ENCODE results near the gene FMNL2. TPM values are rescaled to one million over a fixed set of nuclear protein-coding genes. Genes with fewer than 3 reads are reported as not detected.

FMNL2 gene
- total and polyA plus RNA-seq, 2 of the 4 experiments (the other 2 are of a cell fraction): 10.9 to 11.4 TPM

DNA sequence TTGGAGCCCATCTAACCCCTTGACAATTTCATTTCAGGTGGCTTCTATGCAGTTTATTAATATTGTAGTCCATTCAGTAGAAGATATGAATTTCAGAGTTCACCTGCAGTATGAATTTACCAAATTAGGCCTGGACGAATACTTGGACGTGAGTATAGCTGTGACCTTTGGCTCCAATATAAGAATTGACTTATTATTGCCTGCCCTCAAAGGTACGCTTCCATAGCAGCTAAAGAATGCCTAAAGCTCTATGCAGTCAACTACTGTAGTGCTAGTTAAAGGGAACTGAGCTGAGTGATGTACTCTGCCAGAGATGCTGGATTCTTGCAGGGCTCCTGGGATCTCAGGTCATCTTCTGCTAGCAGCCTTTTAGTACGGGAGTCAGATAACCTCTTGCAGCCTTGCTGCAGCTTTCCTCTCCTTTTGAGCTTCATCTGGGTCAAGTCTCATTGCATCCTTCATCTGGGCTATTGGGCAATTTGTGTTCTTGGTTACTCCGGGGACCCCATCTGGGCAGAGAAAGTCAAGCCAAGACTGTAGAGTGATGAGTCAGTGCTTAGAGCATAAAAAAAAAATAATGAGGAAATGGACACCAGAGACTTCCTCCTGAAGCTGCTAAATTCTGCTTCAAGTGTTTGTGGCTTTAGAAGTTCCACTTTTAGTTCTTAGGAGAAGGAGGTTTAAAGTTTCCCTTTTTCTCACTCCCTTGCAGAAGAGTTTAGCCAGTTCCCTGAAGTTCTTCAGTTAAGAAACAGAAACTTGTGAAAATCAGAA is 276.7 kb downstream of the FMNL2 start:
- peak overlapping the region; percentile 25 for H2AFZ ChIP-seq (replicated peaks; ENCODE audit: low read length, poor library complexity)
- ChIA-PET POLR2A (ENCODE audit: unreplicated experiment) (no interaction called here), CTCF (interaction anchor here (0.5 to 0.9 kb wide), 5 partner anchors 99 to 974 kb away, joined by 3 to 5 read pairs (median 3); no protein-coding TSS in a partner anchor)
- H4K91ac ChIP-seq (ENCODE audit: insufficient read depth, low read depth, low read length): no peak overlapping the region
- H2AK9ac ChIP-seq (replicated peaks; ENCODE audit: low read depth, low read length, poor library complexity): no peak overlapping the region
- H3K14ac ChIP-seq (replicated peaks; ENCODE audit: low read depth, low read length): no peak overlapping the region
- H2BK20ac ChIP-seq (ENCODE audit: low read depth, low read length): no peak overlapping the region
- dilution Hi-C loops (cut with HindIII; ENCODE audit: low sequenced_read_pairs, unreplicated experiment) (no loop called here), in situ Hi-C loops (cut with MboI; ENCODE audit: low sequenced_read_pairs) (no loop called here), intact Hi-C loops (cut with micrococcal nuclease) (loop anchor here (1.0 to 5.0 kb wide), 2 partner anchors 27 to 274 kb away; partner anchors contain the start of gene FMNL2)
- no peak overlapping the region for H4K5ac ChIP-seq (ENCODE audit: low read depth, low read length)
- H3K18ac ChIP-seq (ENCODE audit: low read depth, low read length): no peak overlapping the region
- BruUV-seq (replicated peaks): no TSS peak
- no peak overlapping the region for H3K4me2 ChIP-seq (ENCODE audit: low read depth, low read length)
- H3K23ac ChIP-seq (ENCODE audit: low read depth, low read length): no peak overlapping the region
- H3K4me3 ChIP-seq (ENCODE audit: insufficient read depth, low read depth, low read length): no peak overlapping the region
- peaks cover 3% of the 10 kb centered on the region; the same call in 1 of the 2 replicates for H3K36me3 ChIP-seq (ENCODE audit: control insufficient read depth, insufficient read depth, low read length)
- peaks cover 3% of the 10 kb centered on the region; the same call in 1 of the 2 replicates for H3K9me1 ChIP-seq (ENCODE audit: insufficient read depth, low read length)
- no peak overlapping the region for H2AK5ac ChIP-seq (ENCODE audit: low read depth, low read length)
- peaks cover 5% of the 10 kb centered on the region; the same call in 1 of the 2 replicates for H3K4me1 ChIP-seq (ENCODE audit: control insufficient read depth, insufficient read depth, low read length)
- no peak overlapping the region for H3K56ac ChIP-seq (ENCODE audit: extremely low read depth, insufficient read depth, low read length)
- 80% methylated on average over 1 of the region's 5 CpGs; no CpG with 5 or more reads in 1 of the 2 experiments for WGBS, 2 experiments (ENCODE audit: extremely low coverage in 2 of 2, insufficient read length in 1 of 2)
- no peak overlapping the region for H2BK15ac ChIP-seq (ENCODE audit: low read depth, low read length)
- H2BK5ac ChIP-seq (ENCODE audit: low read depth, low read length, poor library complexity, severe bottlenecking): no peak overlapping the region
- no peaks in the 10 kb centered on the region for H4K20me1 ChIP-seq (ENCODE audit: insufficient read depth, low read length)
- no peak overlapping the region; the same call in 1 of the 2 replicates for H3K4ac ChIP-seq (ENCODE audit: low read depth, low read length)
- TF ChIP-seq FOS (IDR thresholded peaks at IDR 0.05; ENCODE audit: low read depth, low read length): peak; percentile 28; the same call in 1 of the 2 replicates
- TF ChIP-seq USF2 (IDR thresholded peaks at IDR 0.05; ENCODE audit: low read depth, low read length): no peak
- TF ChIP-seq CEBPB (IDR thresholded peaks at IDR 0.05; ENCODE audit: low read depth, low read length): peak; percentile 95
- ATAC-seq (ENCODE audit: low read depth) (peak; percentile 84), DNase-seq (peak; percentile 80)
- H3K79me1 ChIP-seq (ENCODE audit: low read depth in 1 of 2, low read length in 2 of 2): no peaks in the 10 kb centered on the region
- no peaks in the 10 kb centered on the region for H3K9me3 ChIP-seq (ENCODE audit: control insufficient read depth, insufficient read depth, low read length)
- H3K27ac ChIP-seq (ENCODE audit: insufficient read depth, low read length): no peak overlapping the region
- H4K8ac ChIP-seq (ENCODE audit: low read depth in 2 of 2, low read length in 2 of 2): no peak overlapping the region
- no peak overlapping the region for H3K9ac ChIP-seq (ENCODE audit: low read depth, low read length)
- peak overlapping the region; percentile 0; the same call in 1 of the 2 replicates for H2BK120ac ChIP-seq (ENCODE audit: low read depth, low read length)
- no peaks in the 10 kb centered on the region for H3K27me3 ChIP-seq (ENCODE audit: control insufficient read depth, insufficient read depth, low read length)

Data from IMR-90 (cell line).